Coronary artery (tissue), 2 donors: ENCODE data around the gene STAT5B.
"Not testable (repeated sequence)": the region's sequence is repeated elsewhere in the genome, so short reads cannot be mapped to it uniquely, and the experiment has no call there.

Experiments
- DNase-seq: peaks from one replicate; pipeline ENCODE4 v3.0.0-alpha.2; 2017; ENCODE audit warnings: low spot score
- H3K27ac ChIP-seq, 2 donors: fragments of 200-600 bp; sonication (generic); one replicate each; pipeline ENCODE4 v1.5.1; 2016 to 2019
- H3K4me3 ChIP-seq: fragments of 200-600 bp; sonication (generic); 2 replicates; pipeline ENCODE4 v1.5.1; 2016; ENCODE audit warnings: mild to moderate bottlenecking, moderate library complexity
- CTCF ChIP-seq: fragments of 200-600 bp; sonication (generic); IDR thresholded peaks from one replicate; pipeline ENCODE4 v1.5.1; 2019; ENCODE audit warnings: antibody characterized with exemption

STAT5B gene

GRCh38 chr17:42240201-42240600 is 36.0 kb downstream of the STAT5B start:
- TF ChIP-seq CTCF: no peak
- no peak for DNase-seq
- Histone ChIP-seq H3K27ac (no peak overlapping the region), H3K4me3 (no peak overlapping the region)

- not testable (repeated sequence) for H3K4me3 ChIP-seq, DNase-seq, H3K27ac ChIP-seq
These were observed 36.6 kb downstream of the STAT5B start for GRCh38 chr17:42239576-42239975.

- no peak for TF ChIP-seq CTCF
- no peak overlapping the region for H3K27ac ChIP-seq
- H3K4me3 ChIP-seq: no peak overlapping the region
- DNase-seq: no peak
These were observed 39.4 kb downstream of the STAT5B start for GRCh38 chr17:42236760-42237159.

GRCh38 chr17:42233994-42234393 is 42.2 kb downstream of the STAT5B start:
- no peak for TF ChIP-seq CTCF
- H3K27ac ChIP-seq: no peak overlapping the region
- DNase-seq: no peak
- H3K4me3 ChIP-seq: no peak overlapping the region

- H3K4me3 ChIP-seq: no peak overlapping the region
- no peak for DNase-seq
- no peak for TF ChIP-seq CTCF
- H3K27ac ChIP-seq: no peak overlapping the region
These were observed 43.0 kb downstream of the STAT5B start for GRCh38 chr17:42233156-42233555.

GRCh38 chr17:42230225-42230624 is 46.0 kb downstream of the STAT5B start:
- TF ChIP-seq CTCF: no peak
- no peak for DNase-seq
- H3K27ac ChIP-seq: no peak overlapping the region
- H3K4me3 ChIP-seq: no peak overlapping the region

- Histone ChIP-seq H3K27ac (peak overlapping the region in 1 of 2 donors; percentile 31), H3K4me3 (no peak overlapping the region)
- no peak for DNase-seq
- no peak for TF ChIP-seq CTCF
These were observed 48.1 kb downstream of the STAT5B start for GRCh38 chr17:42227849-42228700.
